Ascending aorta (tissue), 2 donors: ENCODE measurements around the gene SCN1A. TPM values are rescaled to one million over a fixed set of nuclear protein-coding genes. Genes with fewer than 3 reads are reported as not detected.

Experiments used
- DNase-seq, 2 donors: peaks; one replicate each; pipeline ENCODE4 v3.0.0-alpha.2; 2019; ENCODE audit warnings: low spot score in 2 of 2
- H3K27ac ChIP-seq, 2 donors: fragments of 200-600 bp; sonication (generic); one replicate each; pipeline ENCODE4 v1.5.1; 2016 to 2017; ENCODE audit warnings: mild to moderate bottlenecking in 1 of 2
- H3K27me3 ChIP-seq: fragments of 200-600 bp; sonication (generic); one replicate; pipeline ENCODE4 v1.5.1; 2017
- H3K36me3 ChIP-seq, 2 donors: fragments of 200-600 bp; sonication (generic); one replicate each; pipeline ENCODE4 v1.5.1; 2016
- H3K4me1 ChIP-seq, 2 donors: fragments of 200-600 bp; sonication (generic); one replicate each; pipeline ENCODE4 v1.5.1; 2016 to 2017; ENCODE audit warnings: mild to moderate bottlenecking in 1 of 2
- H3K4me3 ChIP-seq, 2 donors: fragments of 200-600 bp; sonication (generic); one replicate each; pipeline ENCODE4 v1.5.1; 2016 to 2017; ENCODE audit warnings: mild to moderate bottlenecking in 1 of 2
- H3K9me3 ChIP-seq, 2 donors: fragments of 200-600 bp; sonication (generic); one replicate each; pipeline ENCODE4 v1.5.1; 2016
- CTCF ChIP-seq, 3 experiments: fragments of 200-600 bp in 2 of 3; fragments of 450-650 bp in 1 of 3; sonication (generic) in 2 of 3; IDR thresholded peaks; one replicate each; pipeline ENCODE4 v1.5.1; 2016 to 2019; ENCODE audit warnings: antibody characterized with exemption in 3 of 3, mild to moderate bottlenecking in 1 of 3, moderate library complexity in 1 of 3
- intact Hi-C: fragments of 100-400 bp; cut with DNase I; formaldehyde crosslinking; loops from one replicate; pipeline ENCODE4 v1.15.1; 2023
- total RNA-seq: library from RNA; depleted of rRNA; stranded (reverse); fragments of >200 nt; gene quantifications from one replicate; pipeline ENCODE4 v1.1.0, GENCODE V29; 2016

The SCN1A gene
- total RNA-seq, 1 donor from 2014 or later, result not detected

GRCh38 chr2:166067229-166067628 is 60.6 kb downstream of the SCN1A start:
- no peaks in the 10 kb centered on the region for H3K4me1 ChIP-seq
- H3K9me3 ChIP-seq, result no peaks in the 10 kb centered on the region
- no peaks in the 10 kb centered on the region for H3K27me3 ChIP-seq
- intact Hi-C loops, result no loop called here
- no peak for TF ChIP-seq CTCF (IDR thresholded peaks at IDR 0.05)
- no peaks in the 10 kb centered on the region for H3K36me3 ChIP-seq
- no peak overlapping the region for H3K27ac ChIP-seq
- no peak overlapping the region for H3K4me3 ChIP-seq
- no peak for DNase-seq

- Histone ChIP-seq H3K27me3 (no peaks in the 10 kb centered on the region), H3K9me3 (no peaks in the 10 kb centered on the region), H3K4me3 (no peak overlapping the region), H3K27ac (no peak overlapping the region), H3K36me3 (no peaks in the 10 kb centered on the region), H3K4me1 (peaks cover 0 to 8% of the 10 kb centered on the region in 2 donors)
- no peak for DNase-seq
- intact Hi-C loops, result no loop called here
- no peak for TF ChIP-seq CTCF (IDR thresholded peaks at IDR 0.05)
Observed at GRCh38 chr2:166060191-166060590, 67.6 kb downstream of the SCN1A start.

GRCh38 chr2:166057370-166058164 is 70.3 kb downstream of the SCN1A start:
- H3K4me1 ChIP-seq, result peaks cover 0 to 8% of the 10 kb centered on the region in 2 donors
- no peak for DNase-seq

GRCh38 chr2:166044853-166045483 is 82.9 kb downstream of the SCN1A start:
- no peak for DNase-seq
- no peaks in the 10 kb centered on the region for H3K36me3 ChIP-seq
- no peak overlapping the region for H3K27ac ChIP-seq
- intact Hi-C loops, result no loop called here
- H3K27me3 ChIP-seq, result no peaks in the 10 kb centered on the region
- TF ChIP-seq CTCF (IDR thresholded peaks at IDR 0.05), result no peak
- no peaks in the 10 kb centered on the region for H3K4me1 ChIP-seq
- no peak overlapping the region for H3K4me3 ChIP-seq
- no peaks in the 10 kb centered on the region for H3K9me3 ChIP-seq

More at GRCh38 chr2:166057370-166058164, 70.3 kb downstream of the SCN1A start:
- no peaks in the 10 kb centered on the region for H3K9me3 ChIP-seq
- H3K27me3 ChIP-seq, result no peaks in the 10 kb centered on the region
- no peak overlapping the region for H3K4me3 ChIP-seq
- no peak overlapping the region for H3K27ac ChIP-seq
- intact Hi-C loops, result loop anchor here (1.0 kb wide), 1 partner anchor 71 kb away; the partner anchor contains the start of gene SCN1A
- no peaks in the 10 kb centered on the region for H3K36me3 ChIP-seq
- peak in 2 of 3 experiments; percentile 45 to 46 for TF ChIP-seq CTCF (IDR thresholded peaks at IDR 0.05)

GRCh38 chr2:166042768-166043390 is 84.9 kb downstream of the SCN1A start:
- H3K4me1 ChIP-seq, result no peaks in the 10 kb centered on the region
- TF ChIP-seq CTCF (IDR thresholded peaks at IDR 0.05), result no peak
- no peaks in the 10 kb centered on the region for H3K36me3 ChIP-seq
- no peak for DNase-seq
- no peaks in the 10 kb centered on the region for H3K27me3 ChIP-seq
- no peaks in the 10 kb centered on the region for H3K9me3 ChIP-seq
- H3K27ac ChIP-seq, result no peak overlapping the region
- intact Hi-C loops, result no loop called here
- H3K4me3 ChIP-seq, result no peak overlapping the region
